ENCODE results near the gene C1orf87.
"Not testable (repeated sequence)": the region's sequence is repeated elsewhere in the genome, so short reads cannot be mapped to it uniquely, and the experiment has no call there.

Gene C1orf87

GRCh38 chr1:59992040-59992820, 81.3 kb downstream of the C1orf87 start:
- DNase-seq: no peak

GRCh38 chr1:59990470-59990869, 83.1 kb downstream of the C1orf87 start:
- DNase-seq: no peak

GRCh38 chr1:59986516-59987310, 86.9 kb downstream of the C1orf87 start:
- DNase-seq: no peak

- no peak for DNase-seq
These were observed 87.6 kb downstream of the C1orf87 start for GRCh38 chr1:59985911-59986515.

- no peak for DNase-seq
These were observed 93.9 kb downstream of the C1orf87 start for GRCh38 chr1:59979666-59980065.

GRCh38 chr1:59978511-59978910, 95.1 kb downstream of the C1orf87 start:
- DNase-seq: no peak

- DNase-seq: no peak
These were observed 95.5 kb downstream of the C1orf87 start for GRCh38 chr1:59978026-59978425.

- no peak for DNase-seq
These were observed 96.5 kb downstream of the C1orf87 start for GRCh38 chr1:59977075-59977410.

GRCh38 chr1:59976194-59977074, 97.1 kb downstream of the C1orf87 start:
- DNase-seq: peak; percentile 71

GRCh38 chr1:59973719-59974118, 99.9 kb downstream of the C1orf87 start:
- DNase-seq: no peak

GRCh38 chr1:59972216-59972927, 101.2 kb downstream of the C1orf87 start:
- DNase-seq: no peak

- DNase-seq: peak; percentile 76
These were observed 102.1 kb downstream of the C1orf87 start for GRCh38 chr1:59971464-59971911.

GRCh38 chr1:59969542-59970175, 103.9 kb downstream of the C1orf87 start:
- DNase-seq: not testable (repeated sequence)

- not testable (repeated sequence) for DNase-seq
These were observed 104.8 kb downstream of the C1orf87 start for GRCh38 chr1:59968746-59969145.

GRCh38 chr1:59967780-59968179, 105.8 kb downstream of the C1orf87 start:
- no peak for DNase-seq

GRCh38 chr1:59967141-59967697, 106.4 kb downstream of the C1orf87 start:
- DNase-seq: peak; percentile 87

GRCh38 chr1:59952065-59952464, 121.5 kb downstream of the C1orf87 start:
- no peak for DNase-seq

- no peak for DNase-seq
These were observed 123.9 kb downstream of the C1orf87 start for GRCh38 chr1:59949648-59950047.

- DNase-seq: no peak
These were observed 124.6 kb downstream of the C1orf87 start for GRCh38 chr1:59948990-59949389.

GRCh38 chr1:59947047-59947938, 126.3 kb downstream of the C1orf87 start:
- DNase-seq: peak; percentile 86
